GM23338 (cell line): ENCODE results near the gene R3HDML. TPM values are rescaled to one million over a fixed set of nuclear protein-coding genes. Genes with fewer than 3 reads are reported as not detected.

Experiments
- ATAC-seq: fragments of 200-7000 bp; cut with Tn5 transposase; 3 replicates; pipeline ENCODE4 v1.9.1; 2020
- DNase-seq: peaks from one replicate; pipeline ENCODE4 v3.0.0-alpha.2; 2015; ENCODE audit warnings: low spot score
- H2AFZ ChIP-seq: fragments of 200-600 bp; sonication (generic); 2 replicates; pipeline ENCODE4 v1.8.0; 2016; ENCODE audit warnings: antibody characterized with exemption, mild to moderate bottlenecking, moderate library complexity
- H3F3A ChIP-seq: fragments of 200-600 bp; sonication (generic); replicated peaks from 2 replicates; pipeline ENCODE4 v1.8.0; 2017; ENCODE audit warnings: antibody characterized with exemption, mixed run types, low read depth
- H3K27ac ChIP-seq: fragments of 200-600 bp; sonication (generic); 2 replicates; pipeline ENCODE4 v1.6.1; 2016; ENCODE audit warnings: low read depth
- H3K27me3 ChIP-seq: fragments of 200-600 bp; sonication (generic); 2 replicates; pipeline ENCODE4 v1.8.0; 2016; ENCODE audit warnings: mild to moderate bottlenecking, mixed run types, moderate library complexity; ENCODE audit not compliant: insufficient read depth
- H3K36me3 ChIP-seq: fragments of 200-600 bp; sonication (generic); 2 replicates; pipeline ENCODE4 v1.8.0; 2016; ENCODE audit warnings: mild to moderate bottlenecking; ENCODE audit not compliant: insufficient read depth
- H3K4me1 ChIP-seq: fragments of 200-600 bp; sonication (generic); 2 replicates; pipeline ENCODE4 v1.8.0; 2016; ENCODE audit warnings: mild to moderate bottlenecking, moderate library complexity; ENCODE audit not compliant: insufficient read depth
- H3K4me2 ChIP-seq: fragments of 200-600 bp; sonication (generic); 2 replicates; pipeline ENCODE4 v1.7.1; 2017; ENCODE audit warnings: mixed run types
- H3K4me3 ChIP-seq: fragments of 200-600 bp; sonication (generic); 2 replicates; pipeline ENCODE4 v1.6.1; 2016; ENCODE audit warnings: mixed run types
- H3K79me2 ChIP-seq: fragments of 200-600 bp; sonication (generic); replicated peaks from 2 replicates; pipeline ENCODE4 v1.8.0; 2017; ENCODE audit warnings: mild to moderate bottlenecking; ENCODE audit not compliant: insufficient read depth
- H3K9me2 ChIP-seq: fragments of 200-600 bp; sonication (generic); 2 replicates; pipeline ENCODE4 v1.8.0; 2017; ENCODE audit not compliant: insufficient read depth
- H4K20me1 ChIP-seq: fragments of 200-600 bp; sonication (generic); replicated peaks from 2 replicates; pipeline ENCODE4 v1.8.0; 2017; ENCODE audit warnings: mild to moderate bottlenecking; ENCODE audit not compliant: insufficient read depth
- H3K27ac Mint-ChIP-seq: 2 replicates; pipeline ENCODE4 v1.8.0; 2020; ENCODE audit warnings: inconsistent platforms, mild to moderate bottlenecking, moderate library complexity, mixed read lengths
- H3K27me3 Mint-ChIP-seq: 3 replicates; pipeline ENCODE4 v1.8.0; 2022; ENCODE audit warnings: low read depth, mild to moderate bottlenecking, moderate library complexity, mixed read lengths, inconsistent platforms; ENCODE audit not compliant: insufficient read depth, poor library complexity
- H3K36me3 Mint-ChIP-seq: 3 replicates; pipeline ENCODE4 v1.8.0; 2021; ENCODE audit warnings: low read depth, mild to moderate bottlenecking, inconsistent platforms, moderate library complexity, mixed read lengths
- H3K4me1 Mint-ChIP-seq: 3 replicates; pipeline ENCODE4 v1.8.0; 2020; ENCODE audit warnings: mild to moderate bottlenecking, inconsistent platforms, mixed read lengths
- H3K4me3 Mint-ChIP-seq: 3 replicates; pipeline ENCODE4 v1.8.0; 2021; ENCODE audit warnings: moderate library complexity, mild to moderate bottlenecking, inconsistent platforms, mixed read lengths
- H3K9me3 Mint-ChIP-seq: 3 replicates; pipeline ENCODE4 v1.8.0; 2020; ENCODE audit warnings: moderate library complexity, mild to moderate bottlenecking, inconsistent platforms, mixed read lengths
- JUNB ChIP-seq: IDR thresholded peaks from one replicate; pipeline ENCODE4 v1.6.1; 2016; ENCODE audit warnings: antibody characterized with exemption; ENCODE audit not compliant: unreplicated experiment
- POLR2AphosphoS5 ChIP-seq: IDR thresholded peaks from 2 replicates; pipeline ENCODE4 v1.6.1; 2016; ENCODE audit warnings: antibody characterized with exemption, low read depth
- STAT1 ChIP-seq: IDR thresholded peaks from one replicate; pipeline ENCODE4 v1.6.1; 2016; ENCODE audit warnings: antibody characterized with exemption; ENCODE audit not compliant: unreplicated experiment
- ZNF114 ChIP-seq: fragments of 250-450 bp; sonication (Bioruptor Pico); IDR thresholded peaks from 2 replicates; pipeline ENCODE4 v1.5.0; 2020; ENCODE audit warnings: mild to moderate bottlenecking, moderate library complexity
- ZNF462 ChIP-seq: fragments of 250-450 bp; sonication (Bioruptor Pico); IDR thresholded peaks from 2 replicates; pipeline ENCODE4 v1.5.0; 2020; ENCODE audit warnings: mild to moderate bottlenecking, moderate library complexity
- polyA plus RNA-seq: library from polyadenylated mRNA; unstranded; fragments of >200 nt; fragmentation: Nextera tagmentation; extraction: Ambion mirVana; gene quantifications from 2 replicates; pipeline ENCODE4 v1.2.1, GENCODE V29; 2016
- total RNA-seq: library from RNA; depleted of rRNA; stranded (reverse); fragments of >200 nt; shearing (Covaris generic); gene quantifications from 2 replicates; pipeline ENCODE4 v1.2.3, GENCODE V29; 2014
- TF ChIP-seq, protein P1 (sequence below), 2 experiments: fragments of 200-600 bp in 1 of 2; sonication (generic) in 1 of 2; conservative IDR thresholded peaks; 2 replicates each; pipeline versions ENCODE4 v1.5.1 to v1.6.1; 2016 to 2017; ENCODE audit warnings: antibody characterized with exemption in 2 of 2, low read depth in 2 of 2, mild to moderate bottlenecking in 2 of 2, moderate library complexity in 1 of 2

The R3HDML gene
- total and polyA plus RNA-seq, 2 experiments from 2014 or later: not detected

GRCh38 chr20:44343162-44343675 is 6.4 kb downstream of the R3HDML start (continued):
- TF ChIP-seq ZNF462 (CRISPR knock-in tag) (no peak), STAT1 (no peak), POLR2AphosphoS5 (no peak)
- TF ChIP-seq, protein P1, sequence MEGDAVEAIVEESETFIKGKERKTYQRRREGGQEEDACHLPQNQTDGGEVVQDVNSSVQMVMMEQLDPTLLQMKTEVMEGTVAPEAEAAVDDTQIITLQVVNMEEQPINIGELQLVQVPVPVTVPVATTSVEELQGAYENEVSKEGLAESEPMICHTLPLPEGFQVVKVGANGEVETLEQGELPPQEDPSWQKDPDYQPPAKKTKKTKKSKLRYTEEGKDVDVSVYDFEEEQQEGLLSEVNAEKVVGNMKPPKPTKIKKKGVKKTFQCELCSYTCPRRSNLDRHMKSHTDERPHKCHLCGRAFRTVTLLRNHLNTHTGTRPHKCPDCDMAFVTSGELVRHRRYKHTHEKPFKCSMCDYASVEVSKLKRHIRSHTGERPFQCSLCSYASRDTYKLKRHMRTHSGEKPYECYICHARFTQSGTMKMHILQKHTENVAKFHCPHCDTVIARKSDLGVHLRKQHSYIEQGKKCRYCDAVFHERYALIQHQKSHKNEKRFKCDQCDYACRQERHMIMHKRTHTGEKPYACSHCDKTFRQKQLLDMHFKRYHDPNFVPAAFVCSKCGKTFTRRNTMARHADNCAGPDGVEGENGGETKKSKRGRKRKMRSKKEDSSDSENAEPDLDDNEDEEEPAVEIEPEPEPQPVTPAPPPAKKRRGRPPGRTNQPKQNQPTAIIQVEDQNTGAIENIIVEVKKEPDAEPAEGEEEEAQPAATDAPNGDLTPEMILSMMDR (conservative IDR thresholded peaks at IDR 0.05; ENCODE audit: low read depth in 2 of 2): no peak

- Mint-ChIP-seq H3K4me3 (no peak overlapping the region), H3K27ac (no peak overlapping the region), H3K27me3 (no peaks in the 10 kb centered on the region), H3K36me3 (no peaks in the 10 kb centered on the region), H3K4me1 (peaks cover 5% of the 10 kb centered on the region; the same call in 2 of the 3 replicates), H3K9me3 (no peaks in the 10 kb centered on the region)
- Histone ChIP-seq H4K20me1 (no peaks in the 10 kb centered on the region), H3K79me2 (no peaks in the 10 kb centered on the region), H3K4me2 (no peak overlapping the region), H2AFZ (no peak overlapping the region), H3K27ac (no peak overlapping the region), H3K9me2 (no peaks in the 10 kb centered on the region), H3K36me3 (no peaks in the 10 kb centered on the region), H3K4me1 (no peaks in the 10 kb centered on the region), H3K4me3 (no peak overlapping the region), H3F3A (no peaks in the 10 kb centered on the region), H3K27me3 (no peaks in the 10 kb centered on the region)
- ATAC-seq (no peak), DNase-seq (no peak)
- TF ChIP-seq ZNF114: no peak
- TF ChIP-seq, protein P1 (conservative IDR thresholded peaks at IDR 0.05; ENCODE audit: low read depth in 2 of 2): no peak
- no peak for TF ChIP-seq JUNB
Observed at GRCh38 chr20:44344723-44345122, 7.9 kb downstream of the R3HDML start.
